Mucosa of descending colon (tissue), 3 donors: ENCODE results near the gene SMIM33. TPM values are rescaled to one million over a fixed set of nuclear protein-coding genes. Genes with fewer than 3 reads are reported as not detected.

Experiments used
- ATAC-seq: fragments of 200-7000 bp; cut with Tn5 transposase; one replicate; pipeline ENCODE4 v1.9.1; 2020; ENCODE audit warnings: mild to moderate bottlenecking, moderate library complexity
- DNase-seq, 3 donors: peaks; one replicate each; pipeline ENCODE4 v3.0.0-alpha.2; 2020
- H3K36me3 ChIP-seq: fragments of 200-600 bp; one replicate; pipeline ENCODE4 v1.8.0; 2021; ENCODE audit warnings: low read depth, mild to moderate bottlenecking
- H3K4me1 ChIP-seq: fragments of 200-600 bp; one replicate; pipeline ENCODE4 v1.8.0; 2021; ENCODE audit warnings: low read depth, mild to moderate bottlenecking
- H3K4me3 ChIP-seq: fragments of 200-600 bp; one replicate; pipeline ENCODE4 v1.8.0; 2021; ENCODE audit warnings: mild to moderate bottlenecking
- H3K9me3 ChIP-seq: fragments of 200-600 bp; one replicate; pipeline ENCODE4 v1.8.0; 2021; ENCODE audit warnings: mild to moderate bottlenecking
- intact Hi-C, 2 donors: fragments of 100-400 bp; cut with DNase I in 1 of 2; cut with micrococcal nuclease in 1 of 2; formaldehyde crosslinking; loops; one replicate each; pipeline versions ENCODE4 v1.11.0 to v1.11.1; 2022; cut with DNase I, micrococcal nuclease
- total RNA-seq, 3 donors: library from RNA; stranded (reverse); fragmentation: NEBNext Ultra II Directional in 2 of 3; extraction: Animal tissue kit (Norgen Biotek cat#: 25700) in 2 of 3; gene quantifications; one replicate each; pipeline versions ENCODE4 v1.2.1 to v1.2.4, GENCODE V29; 2021 to 2023
- TF ChIP-seq, protein P1 (sequence below): fragments of 200-600 bp; IDR thresholded peaks from one replicate; pipeline ENCODE4 v1.8.0; 2022; ENCODE audit warnings: antibody characterized with exemption, mild to moderate bottlenecking
- donor health status: DM: no; HTN: no; CAD: no; lungs with moderate emphysema.
- donor health status: DM: no; HTN: no; CAD: no.
- donor health status: DM: no; HTN: yes; CAD: no.

The SMIM33 gene
- total RNA-seq, 3 donors from 2014 or later: 1.8 to 5.2 (median 2.8) TPM

DNA sequence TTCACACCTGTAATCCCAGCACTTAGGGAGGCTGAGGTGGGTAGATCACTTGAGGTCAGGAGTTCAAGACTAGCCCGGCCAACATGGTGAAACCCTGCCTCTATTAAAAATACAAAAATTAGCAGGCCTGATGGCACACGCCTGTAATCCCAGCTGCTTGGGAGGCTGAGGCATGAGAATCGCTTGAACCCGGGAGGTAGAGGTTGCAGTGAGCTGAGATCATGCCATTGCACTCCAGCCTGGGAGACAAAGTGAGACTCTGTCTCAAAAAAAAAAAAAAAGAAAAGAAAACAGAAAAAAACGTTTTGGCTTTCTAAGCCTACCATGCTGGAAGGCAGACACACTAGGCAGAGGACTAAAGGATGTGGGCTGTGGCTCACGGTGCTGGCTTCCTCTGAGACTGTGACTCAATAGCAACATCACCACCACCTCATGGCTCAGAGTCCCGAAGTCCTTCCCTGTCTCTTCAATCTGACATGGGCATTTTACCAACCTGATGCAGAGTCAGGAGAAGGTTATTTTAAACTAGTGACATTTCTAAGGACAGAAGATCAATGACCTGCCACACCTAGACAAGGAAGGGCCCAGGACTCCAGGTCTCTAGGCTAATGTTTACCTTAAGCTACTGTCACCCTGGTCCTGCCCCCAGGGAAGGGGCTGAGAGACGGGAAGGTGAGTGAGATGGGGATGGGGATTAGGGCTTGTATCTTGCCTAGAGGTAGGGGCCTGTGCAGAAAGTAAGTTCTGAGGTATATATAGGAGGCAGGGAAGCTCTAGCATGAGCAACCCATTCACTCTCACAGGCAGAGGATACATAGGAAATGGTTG is 12.0 kb upstream of the SMIM33 start:
- Histone ChIP-seq H3K9me3 (no peaks in the 10 kb centered on the region), H3K4me1 (peaks cover 9% of the 10 kb centered on the region), H3K36me3 (no peaks in the 10 kb centered on the region), H3K4me3 (no peak overlapping the region)
- DNase-seq: peak in 2 of 3 donors; percentile 58 to 77
- ATAC-seq: peak; percentile 83
- intact Hi-C loops: no loop called here
- TF ChIP-seq, protein P1, sequence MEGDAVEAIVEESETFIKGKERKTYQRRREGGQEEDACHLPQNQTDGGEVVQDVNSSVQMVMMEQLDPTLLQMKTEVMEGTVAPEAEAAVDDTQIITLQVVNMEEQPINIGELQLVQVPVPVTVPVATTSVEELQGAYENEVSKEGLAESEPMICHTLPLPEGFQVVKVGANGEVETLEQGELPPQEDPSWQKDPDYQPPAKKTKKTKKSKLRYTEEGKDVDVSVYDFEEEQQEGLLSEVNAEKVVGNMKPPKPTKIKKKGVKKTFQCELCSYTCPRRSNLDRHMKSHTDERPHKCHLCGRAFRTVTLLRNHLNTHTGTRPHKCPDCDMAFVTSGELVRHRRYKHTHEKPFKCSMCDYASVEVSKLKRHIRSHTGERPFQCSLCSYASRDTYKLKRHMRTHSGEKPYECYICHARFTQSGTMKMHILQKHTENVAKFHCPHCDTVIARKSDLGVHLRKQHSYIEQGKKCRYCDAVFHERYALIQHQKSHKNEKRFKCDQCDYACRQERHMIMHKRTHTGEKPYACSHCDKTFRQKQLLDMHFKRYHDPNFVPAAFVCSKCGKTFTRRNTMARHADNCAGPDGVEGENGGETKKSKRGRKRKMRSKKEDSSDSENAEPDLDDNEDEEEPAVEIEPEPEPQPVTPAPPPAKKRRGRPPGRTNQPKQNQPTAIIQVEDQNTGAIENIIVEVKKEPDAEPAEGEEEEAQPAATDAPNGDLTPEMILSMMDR: no peak

DNA sequence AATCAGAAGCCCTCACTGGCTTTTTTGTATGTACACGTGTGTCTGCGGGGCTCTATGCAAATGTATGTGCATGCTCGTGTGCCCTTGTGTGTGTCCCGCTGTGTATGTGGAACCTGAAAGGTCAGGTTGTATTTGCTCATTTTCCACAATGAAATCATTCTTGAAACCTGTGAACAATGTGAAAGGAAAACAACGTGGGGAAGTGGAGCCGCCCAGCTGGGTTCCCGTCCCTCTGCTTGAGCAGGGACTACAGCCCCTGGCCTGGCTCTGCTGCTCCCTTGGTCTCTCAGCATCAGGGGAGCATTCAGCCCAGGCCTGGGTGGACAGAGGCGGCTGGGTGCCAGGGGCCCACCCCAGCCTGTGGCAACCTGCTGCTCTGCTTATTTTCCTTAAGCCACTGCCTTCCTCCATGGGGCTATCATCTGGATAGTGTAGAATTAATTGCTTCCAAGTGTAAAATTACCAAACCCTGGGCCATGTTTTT is 11.3 kb upstream of the SMIM33 start:
- Histone ChIP-seq H3K36me3 (no peaks in the 10 kb centered on the region), H3K4me3 (no peak overlapping the region), H3K9me3 (no peaks in the 10 kb centered on the region), H3K4me1 (peaks cover 9% of the 10 kb centered on the region)
- TF ChIP-seq, protein P1: no peak
- peak; percentile 24 to 61 (median 55) for DNase-seq
- intact Hi-C loops: no loop called here
- peak; percentile 67 for ATAC-seq

DNA sequence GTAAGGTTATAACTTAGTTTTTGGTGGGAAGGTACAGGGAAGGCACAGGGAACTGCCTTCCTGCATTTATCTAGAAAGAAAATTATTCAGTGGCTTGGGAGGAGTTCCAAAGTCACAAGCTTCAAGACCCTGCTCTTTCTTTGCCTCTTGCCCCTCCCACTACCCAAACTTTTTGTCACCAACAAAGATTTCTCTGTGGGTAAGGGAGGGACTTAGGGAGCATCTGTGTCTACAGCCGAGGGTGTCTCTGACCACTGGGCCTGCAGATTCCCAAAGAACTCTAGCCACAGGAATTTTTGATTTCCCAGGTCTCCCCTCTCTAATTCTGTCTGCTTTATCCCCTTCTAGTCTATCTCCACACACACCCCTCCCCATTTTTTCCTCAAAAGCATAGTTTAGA is 10.3 kb upstream of the SMIM33 start:
- DNase-seq: no peak
- Histone ChIP-seq H3K9me3 (no peaks in the 10 kb centered on the region), H3K4me3 (no peak overlapping the region), H3K36me3 (no peaks in the 10 kb centered on the region), H3K4me1 (peaks cover 9% of the 10 kb centered on the region)
- TF ChIP-seq, protein P1: no peak
- ATAC-seq: no peak
- intact Hi-C loops: no loop called here

DNA sequence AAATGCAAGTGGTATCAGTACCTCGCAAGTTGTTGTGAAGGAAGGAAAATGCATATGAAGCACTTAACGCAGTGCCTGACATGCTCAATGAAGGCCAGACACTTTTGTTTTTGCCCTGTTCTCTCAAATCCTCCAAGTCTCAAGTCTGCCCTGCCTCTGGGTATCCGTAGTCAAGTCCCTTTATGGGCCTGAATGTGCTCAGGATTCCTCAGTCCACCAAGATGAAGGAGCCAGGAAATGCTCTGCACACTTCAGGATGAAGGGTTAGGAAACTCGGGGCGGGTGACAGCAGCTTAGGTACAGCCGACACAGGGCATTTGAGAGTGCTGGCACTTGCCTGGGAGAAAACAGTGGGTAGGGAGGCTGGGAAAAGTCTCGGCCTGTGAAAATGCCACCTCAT is 9.6 kb upstream of the SMIM33 start:
- TF ChIP-seq, protein P1: no peak
- H3K36me3 ChIP-seq: no peaks in the 10 kb centered on the region
- intact Hi-C loops: no loop called here

DNA sequence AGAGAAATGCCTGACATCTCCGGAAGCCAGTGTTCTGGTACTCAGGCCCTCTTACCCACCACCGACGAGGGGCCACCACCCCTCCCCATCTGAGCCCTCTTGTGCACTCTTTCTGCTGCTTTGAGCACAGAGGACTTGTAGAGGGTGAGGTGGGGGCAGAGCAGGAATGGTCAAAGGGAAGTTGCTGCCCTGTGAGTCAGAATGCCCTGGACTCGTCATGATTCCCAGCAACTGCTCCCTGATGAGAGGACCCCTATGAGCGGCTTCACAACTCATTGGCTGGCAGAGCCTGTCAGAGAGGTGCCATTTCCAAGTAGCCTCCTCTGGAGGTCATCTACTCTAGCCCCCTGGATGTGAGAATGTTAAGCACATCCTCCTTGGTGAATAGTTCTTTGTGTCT is 9.1 kb upstream of the SMIM33 start:
- no peak for ATAC-seq
- DNase-seq: peak in 1 of 3 donors; percentile 15
- H3K4me1 ChIP-seq: peaks cover 9% of the 10 kb centered on the region
- no peaks in the 10 kb centered on the region for H3K9me3 ChIP-seq
- intact Hi-C loops: no loop called here
- TF ChIP-seq, protein P1: no peak
- H3K36me3 ChIP-seq: no peaks in the 10 kb centered on the region
- no peak overlapping the region for H3K4me3 ChIP-seq

More for the DNA sequence above, 9.6 kb upstream of the SMIM33 start:
- ATAC-seq (no peak), DNase-seq (no peak)
- Histone ChIP-seq H3K9me3 (no peaks in the 10 kb centered on the region), H3K4me3 (no peak overlapping the region), H3K4me1 (peaks cover 9% of the 10 kb centered on the region)
